CD4-positive, alpha-beta T cell treated with Interleukin-17A for 1 hour (primary cell): ENCODE measurements around the gene EREG.
A peak's percentile ranks its signal among the peaks of the same experiment; 100 is the strongest.

ENCODE experiments used
- DNase-seq: peaks from one replicate; pipeline ENCODE4 v3.0.0-alpha.2; 2020

Gene EREG

DNA sequence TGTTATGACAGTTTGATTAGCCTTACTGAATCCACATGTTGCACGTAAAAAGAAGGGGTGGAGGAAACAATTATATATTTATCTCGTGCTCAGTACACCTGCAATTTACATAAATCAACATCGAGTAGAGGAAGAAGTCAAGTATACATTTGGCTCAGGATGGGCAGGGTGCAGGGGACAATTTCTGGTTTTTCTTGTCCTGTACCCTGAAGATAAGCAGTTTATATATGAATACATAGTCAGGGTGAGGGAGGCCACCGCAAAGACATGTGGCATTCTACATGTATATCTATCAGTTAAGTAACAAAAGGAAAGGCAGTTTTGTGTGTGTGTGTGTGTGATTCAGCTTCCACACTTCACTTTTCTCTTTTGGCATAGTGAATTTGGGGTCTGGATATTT is 11.1 kb upstream of the EREG start:
- DNase-seq: no peak

DNA sequence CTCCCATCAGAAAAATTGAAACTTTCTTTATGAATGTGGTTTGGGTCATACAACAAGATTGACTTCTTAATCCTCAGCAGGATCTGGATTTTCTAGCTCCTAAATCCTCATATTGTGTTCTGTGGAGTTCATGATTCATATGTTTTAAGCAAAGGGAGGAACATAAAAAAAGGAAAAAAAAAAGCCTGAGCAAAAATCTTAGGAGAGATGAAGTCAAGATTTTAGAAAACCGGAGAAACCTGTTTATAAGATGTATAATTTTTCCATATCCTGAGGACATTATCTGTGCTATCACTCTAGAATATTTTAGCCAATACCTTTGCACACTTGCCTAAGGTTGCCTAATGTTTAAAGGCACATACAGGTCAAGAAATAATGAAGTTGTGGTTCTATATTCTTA is 7.0 kb upstream of the EREG start:
- no peak for DNase-seq

DNA sequence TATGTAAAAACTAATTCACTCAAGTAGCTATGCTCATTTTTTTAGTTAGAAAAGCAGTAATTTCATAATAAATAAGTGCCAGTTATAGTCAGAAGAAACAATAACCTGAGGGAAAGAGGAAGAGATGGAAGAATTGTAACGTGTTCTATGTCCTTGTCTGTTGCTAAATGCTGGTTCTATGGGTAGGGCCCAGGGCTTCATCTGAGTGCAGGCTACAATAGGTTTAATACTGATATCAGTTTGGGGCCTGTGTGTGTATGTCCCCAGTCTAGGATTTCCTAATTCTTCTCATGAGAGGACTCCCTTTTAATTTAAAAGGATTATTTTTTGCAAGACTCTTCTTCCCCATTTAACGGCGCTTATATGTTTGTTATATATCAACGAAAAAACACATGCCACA is 3.3 kb upstream of the EREG start:
- no peak for DNase-seq

DNA sequence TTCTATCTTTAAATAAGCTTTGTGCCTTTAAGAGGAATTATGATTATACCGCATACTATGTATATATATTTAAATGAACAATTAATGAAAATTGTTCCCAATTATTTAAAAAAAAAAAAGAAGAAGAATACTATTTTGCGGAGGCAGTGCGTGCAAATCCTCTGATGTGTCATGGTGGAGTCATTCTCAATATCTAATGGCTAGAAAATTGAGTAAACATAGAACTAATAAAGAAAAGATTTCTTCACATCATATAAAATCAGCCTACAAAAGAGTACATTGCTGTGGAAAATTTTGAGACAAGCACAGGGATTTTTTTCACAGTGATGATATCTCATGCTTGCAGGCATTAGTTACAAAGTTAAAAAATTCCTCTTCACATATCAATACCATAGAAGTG is 2.6 kb upstream of the EREG start:
- DNase-seq: no peak

DNA sequence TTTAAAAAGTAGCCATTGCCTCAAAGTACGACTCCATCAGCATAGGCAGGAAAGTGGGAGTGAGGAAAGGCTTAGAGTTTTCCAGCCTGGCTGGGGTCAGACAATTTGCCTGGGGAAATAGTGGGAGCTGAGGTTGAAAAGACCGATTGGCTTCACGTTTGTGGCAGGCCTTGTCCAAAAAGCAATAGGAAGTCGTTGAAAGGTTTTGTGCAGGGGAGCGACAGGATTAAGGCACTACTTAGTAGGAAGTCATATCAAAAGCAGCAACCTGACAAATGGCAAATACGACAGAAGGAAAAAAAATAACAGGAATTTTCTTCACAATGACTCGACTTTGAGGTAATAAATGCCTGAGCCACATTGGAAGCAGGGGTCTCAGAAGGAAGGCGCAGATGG is 691 bp upstream of the EREG start:
- no peak for DNase-seq

DNA sequence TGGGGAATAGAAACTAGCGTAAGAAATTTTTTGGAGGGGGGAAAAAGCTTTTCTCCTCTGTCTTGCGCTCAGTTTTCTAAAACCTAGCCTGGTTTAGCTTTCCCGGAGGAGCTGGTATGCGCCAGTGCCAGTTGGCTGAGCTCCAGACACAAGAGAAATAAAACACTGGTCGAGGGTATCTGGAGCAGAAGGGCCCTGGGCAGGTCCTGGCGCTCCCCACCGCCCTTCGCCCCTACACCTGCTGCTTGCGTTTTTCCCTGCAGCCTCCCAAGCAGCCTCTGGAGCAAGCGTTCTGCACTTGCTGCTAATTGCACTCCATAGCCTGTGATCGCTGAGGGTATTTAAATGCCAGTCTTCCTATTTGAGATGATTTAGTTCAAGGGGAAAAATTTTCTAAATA is 816 bp downstream of the EREG start:
- DNase-seq: no peak

DNA sequence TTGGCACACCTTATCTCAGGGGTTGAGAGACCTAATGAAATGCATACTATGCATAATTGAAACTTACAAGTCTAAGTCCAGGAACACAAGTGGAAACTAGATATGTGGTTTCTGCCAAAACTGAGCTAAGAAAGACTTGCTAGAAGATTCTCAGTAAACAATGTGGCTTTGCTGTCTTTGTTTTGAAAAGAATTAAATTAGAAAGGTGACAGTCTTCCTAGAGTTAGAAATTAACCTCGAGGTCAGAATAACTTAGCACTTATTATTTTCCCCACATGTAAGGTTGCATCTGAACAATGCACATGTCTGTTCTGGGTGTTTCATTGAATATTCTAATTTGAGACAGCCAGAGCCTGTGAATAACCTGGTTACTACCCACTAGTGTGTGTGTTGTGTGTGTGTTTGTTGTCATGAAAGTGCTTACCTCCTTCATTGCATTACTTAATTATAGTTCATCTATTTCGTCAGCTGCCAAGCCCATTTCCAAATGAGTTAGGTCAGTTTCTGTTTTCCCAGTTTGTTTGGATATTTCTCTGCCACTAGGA is 1.5 kb downstream of the EREG start:
- DNase-seq: no peak

DNA sequence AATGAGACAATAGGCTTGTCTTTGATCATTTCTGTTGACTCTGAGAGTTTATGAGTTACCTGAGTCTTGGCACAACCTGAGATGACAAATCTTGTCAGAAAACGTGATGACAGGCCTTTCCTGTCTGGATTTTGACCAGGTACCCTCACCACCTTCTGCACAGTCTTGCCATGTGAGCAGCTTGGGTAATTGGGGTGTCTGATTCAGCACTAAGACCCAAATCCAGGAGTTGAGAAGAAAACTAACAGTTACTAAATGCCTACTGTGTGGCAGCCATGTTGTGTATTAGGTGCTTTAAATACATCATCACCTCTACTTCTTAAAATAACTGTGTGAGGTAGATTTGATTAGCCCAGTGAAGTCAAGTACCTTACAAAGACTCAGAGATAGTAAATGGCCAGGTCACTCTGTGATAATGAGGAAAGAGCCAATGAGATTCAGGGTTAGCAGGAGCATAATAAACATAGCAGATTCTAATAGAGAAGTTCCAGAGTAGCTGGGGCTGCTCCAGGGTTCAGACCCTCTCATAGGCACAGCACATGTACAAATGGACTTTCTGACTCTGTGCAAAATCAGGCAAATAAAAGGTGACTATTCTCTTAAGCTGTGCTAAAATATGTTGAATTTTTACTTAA is 2.8 kb downstream of the EREG start:
- DNase-seq: no peak

DNA sequence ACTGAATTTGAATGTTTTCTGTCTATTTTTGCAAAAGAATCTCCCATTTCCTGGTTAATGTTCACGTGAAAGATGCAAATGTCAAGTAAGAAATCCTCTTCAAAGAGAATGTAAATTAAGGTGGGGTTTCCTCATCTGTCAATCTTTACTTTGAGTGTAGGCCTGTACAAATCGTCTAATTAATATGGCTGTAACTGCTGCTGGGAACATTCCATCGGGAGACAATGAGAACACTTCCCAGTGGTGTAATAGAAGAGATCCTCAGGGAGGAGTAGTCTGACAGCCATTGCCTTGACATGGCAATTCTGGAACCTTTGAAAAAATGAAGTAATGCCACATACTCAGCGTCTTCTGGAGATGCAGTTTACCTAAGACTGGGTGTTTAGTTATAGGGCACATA is 3.7 kb downstream of the EREG start:
- no peak for DNase-seq

DNA sequence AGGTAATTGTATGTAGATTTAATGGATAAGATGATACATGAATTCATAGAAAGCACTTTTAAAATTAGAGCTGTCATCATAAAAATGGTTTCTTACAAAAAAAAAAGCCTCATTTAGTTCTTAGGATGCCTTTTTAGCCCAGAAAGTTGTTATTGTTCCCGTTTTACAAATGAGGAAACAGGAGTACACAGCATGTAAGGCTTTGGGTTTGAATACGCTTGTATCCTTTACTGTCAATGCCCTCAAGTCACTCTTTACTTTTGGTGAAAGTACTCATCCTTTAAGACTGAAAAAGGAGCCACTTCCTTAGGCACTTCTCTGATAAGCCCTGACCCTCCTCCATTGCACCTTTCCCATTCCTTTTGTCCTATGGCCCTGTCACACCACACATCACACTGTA is 4.9 kb downstream of the EREG start:
- no peak for DNase-seq

DNA sequence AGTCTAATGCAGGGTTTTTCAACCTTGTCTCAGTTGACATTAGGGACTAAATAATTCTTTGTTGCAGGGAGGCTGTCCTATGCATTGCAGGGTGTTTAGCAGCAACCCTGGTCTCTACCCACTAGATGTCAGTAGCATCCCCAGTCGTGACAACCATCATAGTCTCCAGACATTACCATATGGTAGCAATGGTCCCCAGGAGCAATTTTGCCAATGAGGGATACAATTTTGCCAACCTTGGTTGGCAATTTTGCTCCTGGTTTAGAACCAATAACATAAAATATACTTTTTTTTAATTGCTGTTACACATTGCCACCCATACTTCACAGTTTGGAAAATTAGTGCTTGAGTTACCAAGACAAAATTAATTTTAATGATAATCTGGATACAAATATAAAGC is 6.0 kb downstream of the EREG start:
- peak; percentile 41 for DNase-seq

DNA sequence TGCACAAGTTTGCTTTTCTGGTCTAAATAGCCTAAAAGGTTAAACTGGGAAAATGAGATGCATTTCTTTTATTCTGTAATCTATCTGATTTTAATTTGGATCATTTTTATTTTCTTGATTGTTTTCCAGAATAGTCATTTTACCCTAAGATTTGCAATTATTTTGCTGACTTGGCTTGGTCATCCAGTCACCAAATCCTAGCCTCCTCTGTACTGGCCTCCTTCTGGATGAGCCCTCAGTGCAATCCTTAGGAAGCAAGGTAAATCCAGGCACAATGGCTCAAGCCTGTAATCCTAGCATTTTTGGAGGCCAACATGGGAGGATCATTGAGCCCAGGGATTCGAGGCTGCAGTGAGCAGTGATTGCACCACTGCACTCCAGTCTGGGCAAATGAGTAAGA is 9.2 kb downstream of the EREG start:
- DNase-seq: no peak

DNA sequence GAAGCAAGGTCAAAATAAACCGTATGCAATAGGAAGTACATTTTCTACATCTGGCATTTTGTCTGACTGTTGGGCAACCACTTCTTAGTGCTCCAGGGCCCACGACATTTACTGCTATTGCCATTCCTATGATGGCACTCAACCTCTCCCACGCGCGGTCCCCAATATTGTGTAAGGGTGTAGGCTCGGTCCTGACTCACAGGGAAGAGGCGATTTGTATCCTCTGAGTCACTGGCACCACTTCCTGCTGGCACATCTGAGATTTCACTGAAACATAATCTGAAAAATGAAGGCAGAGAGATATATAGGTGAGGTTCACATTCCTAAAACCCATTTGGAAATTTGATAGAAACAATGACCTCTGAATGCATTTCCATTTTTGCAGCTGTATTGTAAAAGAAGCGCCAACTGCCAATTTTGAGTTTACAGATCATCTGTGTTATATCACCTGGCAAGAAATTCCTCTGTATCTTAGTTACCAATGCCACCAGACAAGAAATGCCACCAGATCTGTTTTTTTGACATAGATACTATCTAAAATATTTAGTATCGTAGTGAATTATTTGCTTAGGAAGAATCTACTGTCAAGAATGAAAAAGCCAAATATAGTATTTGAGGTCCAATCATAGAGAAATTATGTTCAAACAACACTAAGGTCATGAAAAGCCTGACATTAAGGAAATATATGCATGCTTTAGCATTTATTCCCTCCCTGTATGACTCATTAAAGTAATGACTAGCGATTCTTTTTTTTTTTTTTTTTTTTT is 9.8 kb downstream of the EREG start:
- DNase-seq: no peak

DNA sequence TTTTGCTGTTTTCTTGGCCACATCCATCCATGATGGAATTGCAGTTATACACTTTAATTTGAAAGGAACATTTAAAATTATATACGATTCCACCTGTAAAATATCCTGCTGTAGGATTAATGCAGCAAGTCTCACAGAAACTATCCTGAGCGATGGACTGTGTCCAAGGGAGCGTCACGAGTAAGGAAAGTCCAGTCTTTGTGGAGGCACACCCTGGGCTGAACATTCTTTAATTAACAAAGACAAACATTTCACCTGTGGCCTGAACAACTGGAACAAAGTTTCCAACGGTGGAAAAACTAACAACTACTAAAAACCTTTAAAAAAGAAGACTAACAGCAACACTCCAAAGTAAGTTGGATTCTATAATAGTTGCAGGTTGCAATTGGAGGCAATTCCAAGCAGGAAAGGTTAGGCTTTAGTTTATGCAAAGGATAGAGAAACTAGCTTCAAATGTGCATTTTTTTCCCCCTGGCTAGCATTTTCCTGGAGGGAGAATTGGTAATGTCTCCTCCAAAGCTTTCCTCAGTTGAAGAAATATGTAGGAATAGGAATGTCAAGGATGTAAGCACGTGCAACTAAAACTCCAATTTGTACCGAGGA is 11.0 kb downstream of the EREG start:
- no peak for DNase-seq

DNA sequence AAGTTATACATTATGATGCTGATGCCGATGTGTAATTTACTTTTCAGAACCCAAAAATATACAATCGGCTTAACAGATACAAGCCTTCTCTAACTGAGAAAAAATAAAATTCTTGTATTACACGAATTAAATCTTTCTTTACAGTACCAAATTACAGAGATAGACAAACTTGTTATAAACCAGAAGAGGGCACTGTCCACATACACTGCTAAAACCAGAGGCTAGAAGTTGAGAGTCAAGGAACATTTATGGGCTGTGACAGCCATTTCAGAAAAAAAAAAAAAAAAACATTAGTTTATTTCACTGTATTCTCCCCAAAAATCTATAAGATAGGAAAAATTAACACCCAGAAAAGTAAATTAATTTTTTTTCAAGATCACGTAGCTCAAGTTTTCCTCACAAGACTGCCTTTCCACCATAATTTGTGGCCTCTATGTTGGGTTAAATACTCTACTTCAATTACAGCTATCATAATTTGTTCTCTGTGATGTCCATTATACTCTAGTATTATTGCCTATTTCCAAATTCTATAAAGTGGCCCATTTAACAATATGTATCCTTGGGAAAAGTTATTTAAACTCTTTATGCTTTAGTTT is 12.0 kb downstream of the EREG start:
- DNase-seq: peak; percentile 53

DNA sequence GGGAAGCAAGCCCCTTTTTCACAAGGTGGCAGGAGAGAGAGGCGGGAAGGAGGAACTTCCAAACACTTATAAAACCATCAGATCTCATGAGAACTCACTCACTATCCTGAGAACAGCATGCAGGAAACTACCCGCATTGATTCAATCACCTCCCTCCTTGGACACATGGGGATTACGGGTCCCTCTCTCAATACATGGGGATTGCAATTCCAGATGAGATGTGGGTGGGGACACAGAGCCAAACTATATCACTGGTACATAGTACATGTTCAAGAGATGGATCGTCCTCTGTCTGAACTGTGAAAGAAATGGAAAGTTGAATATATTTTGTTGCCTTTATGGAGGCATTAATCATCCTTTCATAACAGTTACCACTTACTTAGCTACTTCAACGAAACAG is 12.8 kb downstream of the EREG start:
- no peak for DNase-seq

DNA sequence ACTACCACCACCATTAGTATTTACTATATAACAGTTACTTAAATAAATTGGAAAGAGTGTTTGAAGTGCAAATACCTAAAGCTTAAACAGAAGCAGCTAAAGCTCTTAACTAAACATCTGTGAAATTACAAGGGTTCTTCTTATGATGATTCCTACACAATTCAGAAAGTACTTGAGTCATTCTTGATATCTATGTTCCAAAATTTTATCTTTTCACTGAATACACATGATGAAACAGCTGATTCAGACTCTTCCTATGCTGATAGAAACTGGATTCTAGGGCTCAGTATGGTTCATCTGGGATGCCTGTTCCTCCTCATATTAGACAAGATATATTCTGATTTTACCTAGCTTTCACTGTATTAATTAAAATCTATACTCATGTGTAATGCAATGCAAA is 13.6 kb downstream of the EREG start:
- no peak for DNase-seq

DNA sequence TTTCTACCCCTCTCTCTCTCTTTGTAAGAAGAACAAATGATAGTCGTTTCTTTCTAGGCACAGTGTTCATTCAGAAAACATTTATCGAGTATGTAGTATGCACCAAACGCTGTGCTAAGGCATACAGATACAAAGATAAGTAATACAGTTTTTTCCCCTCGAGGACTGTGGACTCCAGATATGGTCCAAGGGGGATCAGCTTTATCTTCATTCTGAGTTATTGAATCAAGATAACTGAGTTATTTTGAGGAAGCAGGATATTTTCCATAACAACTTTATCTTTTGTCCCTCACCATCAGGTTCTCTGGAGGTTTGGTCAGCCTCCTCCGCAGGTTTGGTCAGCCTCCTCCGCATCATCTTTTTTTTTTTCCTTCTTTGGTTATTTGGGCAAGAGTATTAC is 15.0 kb downstream of the EREG start:
- DNase-seq: no peak

DNA sequence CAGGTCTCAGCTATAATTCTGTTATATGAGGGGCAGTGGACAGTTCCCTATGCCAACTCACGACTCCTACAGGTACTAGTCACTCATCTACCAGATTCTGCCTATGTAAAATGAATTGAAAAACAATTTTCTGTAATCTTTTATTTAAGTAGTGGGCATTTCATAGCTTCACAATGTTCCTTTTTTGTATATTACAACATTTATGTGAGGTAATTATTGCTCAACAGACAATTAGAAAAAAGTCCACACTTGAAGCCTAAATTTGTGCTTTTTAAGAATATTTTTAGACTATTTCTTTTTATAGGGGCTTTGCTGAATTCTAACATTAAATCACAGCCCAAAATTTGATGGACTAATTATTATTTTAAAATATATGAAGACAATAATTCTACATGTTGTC is 20.4 kb downstream of the EREG start:
- no peak for DNase-seq

DNA sequence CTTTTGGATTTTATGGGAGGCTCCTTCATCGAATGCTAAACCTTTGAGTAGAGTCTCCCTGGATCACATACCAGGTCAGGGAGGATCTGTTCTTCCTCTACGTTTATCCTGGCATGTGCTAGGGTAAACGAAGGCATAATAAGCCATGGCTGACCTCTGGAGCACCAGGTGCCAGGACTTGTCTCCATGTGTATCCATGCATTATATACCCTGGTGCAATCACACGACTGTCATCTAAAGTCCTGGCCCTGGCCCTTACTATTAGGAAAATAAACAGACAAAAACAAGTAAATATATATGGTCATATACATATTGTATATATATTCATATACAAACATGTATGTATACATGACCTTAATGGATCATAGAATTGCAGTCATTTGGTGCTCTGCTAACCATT is 21.2 kb downstream of the EREG start:
- no peak for DNase-seq

DNA sequence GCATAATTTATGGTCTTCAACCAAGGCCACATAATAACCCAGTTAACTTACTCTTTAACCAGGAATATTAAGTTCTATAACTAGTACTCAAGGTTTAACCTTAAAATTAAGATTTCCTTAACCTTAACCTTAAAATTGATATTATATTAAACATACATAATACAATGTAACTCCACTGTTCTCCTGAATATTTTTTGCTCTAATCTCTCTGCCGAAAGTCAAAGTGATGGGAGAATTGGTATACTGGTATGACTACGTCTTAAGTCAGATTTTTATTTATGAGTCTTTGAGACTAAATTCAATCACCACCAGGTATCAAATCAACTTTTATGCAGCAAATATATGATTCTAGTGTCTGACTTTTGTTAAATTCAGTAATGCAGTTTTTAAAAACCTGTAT is 22.8 kb downstream of the EREG start:
- no peak for DNase-seq

DNA sequence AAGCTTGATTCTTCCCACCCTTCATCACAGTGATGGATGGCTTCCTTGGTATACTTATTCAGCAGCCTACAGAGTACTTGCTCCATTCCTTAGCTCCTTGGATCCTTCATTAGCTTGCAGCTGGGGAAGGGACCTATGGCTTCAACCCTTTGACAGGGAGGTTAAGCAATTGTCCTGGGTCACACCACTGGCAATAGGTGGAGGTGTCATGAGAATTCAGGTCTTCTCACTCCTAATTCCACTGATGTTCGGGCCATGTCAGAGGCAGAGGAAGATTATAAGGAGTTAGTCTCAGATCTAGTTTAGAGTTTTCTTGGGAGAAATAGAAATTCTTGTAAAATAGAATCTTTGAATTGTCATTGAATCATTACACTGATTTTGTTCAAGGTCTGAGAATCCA is 24.5 kb downstream of the EREG start:
- no peak for DNase-seq

DNA sequence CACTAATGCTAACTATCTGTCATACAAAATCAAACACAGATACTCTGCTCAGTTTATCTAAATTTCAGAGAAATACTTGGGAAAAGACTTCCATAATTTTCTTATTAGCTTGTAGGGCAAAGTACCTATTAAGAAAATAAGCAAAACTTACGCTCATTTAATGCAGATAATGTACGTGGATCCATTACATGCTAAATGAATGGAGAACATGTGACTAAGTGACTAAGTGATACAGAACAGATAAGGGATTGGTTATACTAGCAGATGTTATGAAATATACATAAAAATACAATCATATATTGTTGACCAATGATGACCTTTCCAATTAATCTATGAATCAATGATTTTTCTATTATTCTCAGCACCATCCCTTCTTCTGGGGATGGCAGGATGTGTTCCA is 25.7 kb downstream of the EREG start:
- DNase-seq: no peak

DNA sequence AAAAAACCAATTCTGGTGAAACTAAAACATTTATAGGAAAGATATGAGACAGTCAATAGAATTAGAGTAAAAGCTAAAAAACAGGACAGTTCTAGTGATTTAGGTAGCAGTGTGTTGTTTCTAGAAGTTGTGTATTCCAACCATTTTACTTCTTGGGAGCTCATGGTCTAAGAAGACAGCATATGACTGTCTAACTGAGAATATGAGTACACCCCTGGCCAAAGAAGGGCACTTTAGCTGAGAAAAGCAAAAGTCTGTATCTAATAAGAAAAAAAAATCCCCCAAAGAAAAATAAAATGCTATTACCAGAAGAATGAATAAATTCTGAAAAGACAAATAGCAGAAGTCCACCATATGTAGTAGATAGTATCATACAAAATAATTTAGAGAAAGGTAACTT is 26.4 kb downstream of the EREG start:
- DNase-seq: no peak
